Breast epithelium (tissue), 4 donors: ENCODE data around the gene TRMT2A. TPM values are rescaled to one million over a fixed set of nuclear protein-coding genes. Genes with fewer than 3 reads are reported as not detected.

ENCODE experiments used
- DNase-seq, 2 donors: peaks; one replicate each; pipeline ENCODE4 v3.0.0-alpha.2; 2019; ENCODE audit warnings: low spot score in 2 of 2
- H3K27ac ChIP-seq, 2 donors: fragments of 200-600 bp; sonication (generic) in 1 of 2; one replicate each; pipeline ENCODE4 v1.5.1; 2016 to 2019; ENCODE audit warnings: mild to moderate bottlenecking in 1 of 2
- H3K27me3 ChIP-seq, 2 donors: fragments of 200-600 bp; sonication (generic) in 1 of 2; one replicate each; pipeline versions ENCODE4 v1.5.1 to v1.6.0; 2017 to 2019; ENCODE audit warnings: control low read depth in 1 of 2, mild to moderate bottlenecking in 1 of 2
- H3K36me3 ChIP-seq: fragments of 200-600 bp; one replicate; pipeline ENCODE4 v1.5.1; 2019
- H3K4me1 ChIP-seq, 2 donors: fragments of 200-600 bp; sonication (generic); one replicate each; pipeline ENCODE4 v1.5.1; 2016 to 2019; ENCODE audit warnings: control low read depth in 1 of 2
- H3K4me3 ChIP-seq, 3 donors: fragments of 200-600 bp; sonication (generic); 1 replicate in 2 of 3; 2 replicates in 1 of 3; pipeline ENCODE4 v1.5.1; 2016 to 2019; ENCODE audit warnings: mild to moderate bottlenecking in 3 of 3, moderate library complexity in 2 of 3
- H3K9me3 ChIP-seq, 2 donors: fragments of 200-600 bp; sonication (generic) in 1 of 2; one replicate each; pipeline ENCODE4 v1.5.1; 2016 to 2019; ENCODE audit warnings: control low read depth in 1 of 2
- POLR2A ChIP-seq: fragments of 450-650 bp; IDR thresholded peaks from one replicate; pipeline ENCODE4 v1.6.1; 2016; ENCODE audit warnings: antibody characterized with exemption, mild to moderate bottlenecking, moderate library complexity
- POLR2AphosphoS5 ChIP-seq, 3 donors: sonication (generic); formaldehyde crosslinking; IDR thresholded peaks; one replicate each; pipeline ENCODE4 v1.6.1; 2017; ENCODE audit warnings: antibody characterized with exemption in 3 of 3
- intact Hi-C: fragments of 100-400 bp; cut with DNase I; formaldehyde crosslinking; loops from one replicate; pipeline ENCODE4 v1.15.1; 2023; ENCODE audit warnings: low total_unique reads
- total RNA-seq, 3 donors: library from RNA; depleted of rRNA; stranded (reverse); fragments of >200 nt; gene quantifications; one replicate each; pipeline ENCODE4 v1.1.0, GENCODE V29; 2016
- TF ChIP-seq, protein P1 (sequence below), 3 donors: fragments of 450-650 bp; IDR thresholded peaks; one replicate each; pipeline ENCODE4 v1.5.1; 2016 to 2017; ENCODE audit warnings: antibody characterized with exemption in 3 of 3, mild to moderate bottlenecking in 3 of 3, moderate library complexity in 3 of 3

TRMT2A gene
- total RNA-seq, 3 donors from 2014 or later, result 49.8 to 72.4 (median 51.1) TPM

GRCh38 chr22:20115691-20116375 is 1.2 kb downstream of the TRMT2A start, which contains the start of gene RANBP1:
RANBP1 (plus strand) TSS chr22:20116104; CDS start chr22:20116185, 81 bp downstream.
- peak within 1 kb of the TSS; percentile 70 to 94 (median 85) for H3K4me3 ChIP-seq
- DNase-seq, result no peak
- intact Hi-C loops, result no loop called here
- peaks cover 5 to 21% of the 10 kb centered on the region in 2 donors for H3K4me1 ChIP-seq
- H3K27ac ChIP-seq, result peak within 1 kb of the TSS; percentile 87 to 91
- H3K9me3 ChIP-seq, result no peaks in the 10 kb centered on the region
- no peaks in the 10 kb centered on the region for H3K36me3 ChIP-seq
- H3K27me3 ChIP-seq, result no peaks in the 10 kb centered on the region
- no peak for TF ChIP-seq POLR2AphosphoS5 (IDR thresholded peaks at IDR 0.05)
- TF ChIP-seq, protein P1, sequence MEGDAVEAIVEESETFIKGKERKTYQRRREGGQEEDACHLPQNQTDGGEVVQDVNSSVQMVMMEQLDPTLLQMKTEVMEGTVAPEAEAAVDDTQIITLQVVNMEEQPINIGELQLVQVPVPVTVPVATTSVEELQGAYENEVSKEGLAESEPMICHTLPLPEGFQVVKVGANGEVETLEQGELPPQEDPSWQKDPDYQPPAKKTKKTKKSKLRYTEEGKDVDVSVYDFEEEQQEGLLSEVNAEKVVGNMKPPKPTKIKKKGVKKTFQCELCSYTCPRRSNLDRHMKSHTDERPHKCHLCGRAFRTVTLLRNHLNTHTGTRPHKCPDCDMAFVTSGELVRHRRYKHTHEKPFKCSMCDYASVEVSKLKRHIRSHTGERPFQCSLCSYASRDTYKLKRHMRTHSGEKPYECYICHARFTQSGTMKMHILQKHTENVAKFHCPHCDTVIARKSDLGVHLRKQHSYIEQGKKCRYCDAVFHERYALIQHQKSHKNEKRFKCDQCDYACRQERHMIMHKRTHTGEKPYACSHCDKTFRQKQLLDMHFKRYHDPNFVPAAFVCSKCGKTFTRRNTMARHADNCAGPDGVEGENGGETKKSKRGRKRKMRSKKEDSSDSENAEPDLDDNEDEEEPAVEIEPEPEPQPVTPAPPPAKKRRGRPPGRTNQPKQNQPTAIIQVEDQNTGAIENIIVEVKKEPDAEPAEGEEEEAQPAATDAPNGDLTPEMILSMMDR (IDR thresholded peaks at IDR 0.05), result no peak
- no peak for TF ChIP-seq POLR2A

GRCh38 chr22:20114506-20115475 is 2.2 kb downstream of the TRMT2A start:
- intact Hi-C loops, result loop anchor here (5.0 kb wide), 1 partner anchor 382 kb away; no protein-coding TSS in a partner anchor
- DNase-seq, result no peak
- TF ChIP-seq, protein P1 (IDR thresholded peaks at IDR 0.05), result no peak
- no peak for TF ChIP-seq POLR2AphosphoS5 (IDR thresholded peaks at IDR 0.05)
- no peak for TF ChIP-seq POLR2A
- H3K4me3 ChIP-seq, result peak overlapping the region in 1 of 3 donors; percentile 94
- H3K36me3 ChIP-seq, result no peaks in the 10 kb centered on the region
- no peaks in the 10 kb centered on the region for H3K27me3 ChIP-seq
- H3K4me1 ChIP-seq, result peaks cover 5 to 21% of the 10 kb centered on the region in 2 donors
- H3K9me3 ChIP-seq, result no peaks in the 10 kb centered on the region
- H3K27ac ChIP-seq, result no peak overlapping the region

DNA sequence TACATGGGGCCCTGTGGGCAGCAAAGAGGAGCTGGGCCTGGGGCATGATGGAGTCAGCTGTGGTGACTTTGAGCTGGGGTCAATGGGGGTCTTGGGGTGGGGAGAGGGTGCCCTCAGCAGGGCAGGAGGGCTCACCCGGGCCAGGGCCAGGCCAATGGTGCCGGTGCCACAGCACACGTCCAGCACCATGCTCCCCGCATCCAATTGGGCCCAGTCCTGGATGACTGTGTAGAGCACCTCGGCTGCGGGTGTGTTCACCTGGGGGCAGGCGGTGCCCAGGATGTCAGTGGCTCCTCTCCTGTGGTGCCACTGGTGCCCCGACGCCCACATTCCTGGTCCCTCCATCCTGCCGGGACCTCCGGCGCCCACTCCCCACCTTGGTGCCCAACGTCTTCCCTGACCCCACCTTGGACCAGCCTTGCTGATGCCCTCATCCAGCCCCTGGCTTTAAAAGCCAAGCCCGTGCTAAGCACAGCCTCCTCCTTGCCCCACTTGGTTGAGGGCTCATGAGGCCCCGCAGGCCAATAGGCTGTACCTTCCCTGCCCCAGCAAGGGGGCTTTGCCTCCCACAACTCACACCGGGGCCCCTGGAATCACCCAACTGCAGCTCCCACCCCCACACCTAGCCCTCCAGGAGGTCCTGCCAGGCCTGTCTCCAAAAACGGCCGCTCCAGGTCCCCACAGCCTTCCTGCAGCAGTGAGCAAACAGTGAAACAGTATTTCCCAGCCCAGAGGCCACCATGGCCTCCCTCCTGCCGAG is 3.3 kb downstream of the TRMT2A start:
- intact Hi-C loops, result loop anchor here (5.0 kb wide), 1 partner anchor 381 kb away; no protein-coding TSS in a partner anchor
- TF ChIP-seq POLR2A (no peak), POLR2AphosphoS5 (IDR thresholded peaks at IDR 0.05) (no peak)
- TF ChIP-seq, protein P1 (IDR thresholded peaks at IDR 0.05), result no peak
- DNase-seq, result no peak
- Histone ChIP-seq H3K36me3 (peaks cover 5% of the 10 kb centered on the region), H3K4me3 (no peak overlapping the region), H3K27ac (no peak overlapping the region), H3K9me3 (no peaks in the 10 kb centered on the region), H3K27me3 (no peaks in the 10 kb centered on the region), H3K4me1 (peaks cover 5 to 16% of the 10 kb centered on the region in 2 donors)

- Histone ChIP-seq H3K9me3 (no peaks in the 10 kb centered on the region), H3K27ac (no peak overlapping the region), H3K27me3 (no peaks in the 10 kb centered on the region), H3K36me3 (peaks cover 12% of the 10 kb centered on the region), H3K4me3 (no peak overlapping the region), H3K4me1 (peaks cover 5 to 8% of the 10 kb centered on the region in 2 donors)
- TF ChIP-seq POLR2AphosphoS5 (IDR thresholded peaks at IDR 0.05) (no peak), POLR2A (no peak)
- TF ChIP-seq, protein P1 (IDR thresholded peaks at IDR 0.05), result no peak
- intact Hi-C loops, result loop anchor here (5.0 kb wide), 1 partner anchor 381 kb away; no protein-coding TSS in a partner anchor
- no peak for DNase-seq
These were observed 4.2 kb downstream of the TRMT2A start for GRCh38 chr22:20112623-20113511.
